Activated CD4-positive, alpha-beta T cell treated with anti-CD3 and anti-CD28 coated beads, Interleukin-2, amount 50 U/mL, for 16 hours (primary cell): ENCODE measurements around the gene ANKRD36.
"Not testable (repeated sequence)": the region's sequence is repeated elsewhere in the genome, so short reads cannot be mapped to it uniquely, and the experiment has no call there.

Experiments used
- DNase-seq: peaks from one replicate; pipeline ENCODE4 v3.0.0-alpha.2; 2020

The ANKRD36 gene

GRCh38 chr2:97113050-97113881 is at the start of gene ANKRD36:
Gene ANKRD36, plus strand, starts transcription at chr2:97113153. Its CDS starts 587 bp downstream, at chr2:97113740.
- DNase-seq = peak; percentile 90

GRCh38 chr2:97066030-97066429 is 46.9 kb upstream of the ANKRD36 start:
- not testable (repeated sequence) for DNase-seq

GRCh38 chr2:97067279-97068004 is 45.5 kb upstream of the ANKRD36 start:
- DNase-seq = no peak

- no peak for DNase-seq
Measured at GRCh38 chr2:97068074-97068473, 44.9 kb upstream of the ANKRD36 start.

GRCh38 chr2:97068722-97069121 is 44.2 kb upstream of the ANKRD36 start:
- DNase-seq = not testable (repeated sequence)

- DNase-seq = not testable (repeated sequence)
Measured at GRCh38 chr2:97070915-97071314, 42.0 kb upstream of the ANKRD36 start.

- not testable (repeated sequence) for DNase-seq
Measured at GRCh38 chr2:97077213-97077612, 35.7 kb upstream of the ANKRD36 start.

- DNase-seq = not testable (repeated sequence)
Measured at GRCh38 chr2:97080855-97081254, 32.1 kb upstream of the ANKRD36 start.

- DNase-seq = not testable (repeated sequence)
Measured at GRCh38 chr2:97082206-97082605, 30.7 kb upstream of the ANKRD36 start.

- DNase-seq = not testable (repeated sequence)
Measured at GRCh38 chr2:97083516-97083915, 29.4 kb upstream of the ANKRD36 start.

- not testable (repeated sequence) for DNase-seq
Measured at GRCh38 chr2:97085093-97085492, 27.9 kb upstream of the ANKRD36 start.

GRCh38 chr2:97088706-97089105 is 24.2 kb upstream of the ANKRD36 start:
- DNase-seq = not testable (repeated sequence)

- DNase-seq = not testable (repeated sequence)
Measured at GRCh38 chr2:97092946-97093345, 20.0 kb upstream of the ANKRD36 start.

- DNase-seq = not testable (repeated sequence)
Measured at GRCh38 chr2:97093983-97094771, 18.8 kb upstream of the ANKRD36 start.

GRCh38 chr2:97094772-97095611 is 18.0 kb upstream of the ANKRD36 start, which contains the start of gene FAHD2B:
Gene FAHD2B, minus strand, starts transcription at chr2:97094882. Its CDS starts 3,176 bp downstream, at chr2:97091706.
- DNase-seq = peak; percentile 86

- no peak for DNase-seq
Measured at GRCh38 chr2:97095661-97096060, 17.3 kb upstream of the ANKRD36 start.

GRCh38 chr2:97098786-97099372 is 14.1 kb upstream of the ANKRD36 start:
- not testable (repeated sequence) for DNase-seq

GRCh38 chr2:97106878-97107277 is 6.1 kb upstream of the ANKRD36 start:
- DNase-seq = not testable (repeated sequence)

- not testable (repeated sequence) for DNase-seq
Measured at GRCh38 chr2:97111246-97111645, 1.7 kb upstream of the ANKRD36 start.

GRCh38 chr2:97112320-97113049 is 468 bp upstream of the ANKRD36 start:
- peak; percentile 63 for DNase-seq

- DNase-seq = not testable (repeated sequence)
Measured at GRCh38 chr2:97113882-97114255, 916 bp downstream of the ANKRD36 start.
